K562 (cell line): ENCODE results near the gene HJV.
A peak's percentile ranks its signal among the peaks of the same experiment; 100 is the strongest.

ENCODE experiments used
- POLR3A ChIP-seq: IDR thresholded peaks from 2 replicates; pipeline ENCODE4 v1.6.1; 2011; ENCODE audit warnings: borderline replicate concordance, mild to moderate bottlenecking, moderate library complexity; ENCODE audit not compliant: insufficient read length, insufficient read depth; ENCODE audit errors: extremely low read depth
- TF ChIP-seq, protein P1 (sequence below), 3 experiments: IDR thresholded peaks in 2 of 3; conservative IDR thresholded peaks in 1 of 3; 2 replicates each; pipeline ENCODE4 v1.5.1; 2011 to 2012; ENCODE audit warnings: low read length in 3 of 3, mild to moderate bottlenecking in 3 of 3, control low read depth in 2 of 3, improper control_type of control experiment in 1 of 3, inconsistent platforms in 1 of 3, low read depth in 1 of 3, mixed read lengths in 1 of 3, moderate library complexity in 1 of 3; ENCODE audit not compliant: insufficient read depth in 2 of 3

DNA sequence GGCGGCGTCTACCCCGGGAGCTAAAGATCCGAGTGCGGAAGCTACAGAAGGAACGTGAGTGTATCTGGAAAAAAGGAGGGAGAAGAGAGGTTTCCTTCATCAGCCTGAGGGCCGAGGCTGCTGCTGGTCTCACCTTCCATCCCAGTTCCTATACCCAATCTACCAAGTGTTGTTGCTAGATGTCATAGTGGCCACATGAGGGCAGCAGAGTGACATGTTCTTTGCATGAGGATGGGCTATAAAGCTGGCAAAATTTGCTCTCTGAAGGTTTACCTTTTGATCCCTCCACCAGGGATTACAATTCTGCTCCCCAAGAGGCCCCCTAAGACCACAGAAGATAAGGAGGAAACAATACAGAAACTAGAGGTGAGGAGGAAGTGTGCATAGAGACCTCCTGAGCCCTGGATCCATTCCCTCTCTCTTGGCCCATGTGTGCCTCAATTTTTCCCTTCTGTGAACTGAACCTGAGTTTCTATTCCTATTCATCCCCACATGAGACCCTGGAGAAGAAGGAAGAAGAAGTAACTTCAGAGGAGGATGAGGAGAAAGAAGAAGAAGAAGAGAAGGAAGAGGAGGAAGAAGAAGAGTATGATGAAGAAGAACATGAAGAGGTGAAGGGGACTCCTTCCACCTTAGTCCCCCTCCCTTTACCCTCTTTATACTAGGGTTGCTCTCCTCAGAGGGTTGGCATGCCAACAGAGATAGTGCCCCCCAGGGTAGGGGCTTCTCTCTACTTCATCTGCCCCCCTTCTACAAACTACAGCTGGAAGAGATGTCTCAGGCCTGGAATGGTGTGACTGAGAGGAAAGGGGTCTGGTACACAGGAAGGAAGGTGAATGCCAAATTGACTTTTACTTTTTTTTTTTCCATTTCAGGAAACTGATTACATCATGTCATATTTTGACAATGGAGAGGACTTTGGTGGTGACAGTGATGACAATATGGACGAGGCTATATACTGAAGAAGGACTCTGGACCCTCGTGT is 43.8 kb downstream of the HJV start:
- TF ChIP-seq POLR3A, result no peak
- TF ChIP-seq, protein P1, sequence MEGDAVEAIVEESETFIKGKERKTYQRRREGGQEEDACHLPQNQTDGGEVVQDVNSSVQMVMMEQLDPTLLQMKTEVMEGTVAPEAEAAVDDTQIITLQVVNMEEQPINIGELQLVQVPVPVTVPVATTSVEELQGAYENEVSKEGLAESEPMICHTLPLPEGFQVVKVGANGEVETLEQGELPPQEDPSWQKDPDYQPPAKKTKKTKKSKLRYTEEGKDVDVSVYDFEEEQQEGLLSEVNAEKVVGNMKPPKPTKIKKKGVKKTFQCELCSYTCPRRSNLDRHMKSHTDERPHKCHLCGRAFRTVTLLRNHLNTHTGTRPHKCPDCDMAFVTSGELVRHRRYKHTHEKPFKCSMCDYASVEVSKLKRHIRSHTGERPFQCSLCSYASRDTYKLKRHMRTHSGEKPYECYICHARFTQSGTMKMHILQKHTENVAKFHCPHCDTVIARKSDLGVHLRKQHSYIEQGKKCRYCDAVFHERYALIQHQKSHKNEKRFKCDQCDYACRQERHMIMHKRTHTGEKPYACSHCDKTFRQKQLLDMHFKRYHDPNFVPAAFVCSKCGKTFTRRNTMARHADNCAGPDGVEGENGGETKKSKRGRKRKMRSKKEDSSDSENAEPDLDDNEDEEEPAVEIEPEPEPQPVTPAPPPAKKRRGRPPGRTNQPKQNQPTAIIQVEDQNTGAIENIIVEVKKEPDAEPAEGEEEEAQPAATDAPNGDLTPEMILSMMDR (IDR thresholded peaks at IDR 0.05 in 2 of 3, conservative IDR thresholded peaks at IDR 0.05 in 1 of 3; ENCODE audit: insufficient read depth in 2 of 3, low read depth in 1 of 3, low read length in 3 of 3), result peak; percentile 90 to 93 (median 91)
